ENCODE results near the gene ATP5ME. TPM values are rescaled to one million over a fixed set of nuclear protein-coding genes. Genes with fewer than 3 reads are reported as not detected.

ATP5ME gene
- total and polyA plus RNA-seq, 2 of the 13 experiments (the other 11 are each of a cell fraction or from before 2014, with no cell fraction given), result 305 to 753 TPM

DNA sequence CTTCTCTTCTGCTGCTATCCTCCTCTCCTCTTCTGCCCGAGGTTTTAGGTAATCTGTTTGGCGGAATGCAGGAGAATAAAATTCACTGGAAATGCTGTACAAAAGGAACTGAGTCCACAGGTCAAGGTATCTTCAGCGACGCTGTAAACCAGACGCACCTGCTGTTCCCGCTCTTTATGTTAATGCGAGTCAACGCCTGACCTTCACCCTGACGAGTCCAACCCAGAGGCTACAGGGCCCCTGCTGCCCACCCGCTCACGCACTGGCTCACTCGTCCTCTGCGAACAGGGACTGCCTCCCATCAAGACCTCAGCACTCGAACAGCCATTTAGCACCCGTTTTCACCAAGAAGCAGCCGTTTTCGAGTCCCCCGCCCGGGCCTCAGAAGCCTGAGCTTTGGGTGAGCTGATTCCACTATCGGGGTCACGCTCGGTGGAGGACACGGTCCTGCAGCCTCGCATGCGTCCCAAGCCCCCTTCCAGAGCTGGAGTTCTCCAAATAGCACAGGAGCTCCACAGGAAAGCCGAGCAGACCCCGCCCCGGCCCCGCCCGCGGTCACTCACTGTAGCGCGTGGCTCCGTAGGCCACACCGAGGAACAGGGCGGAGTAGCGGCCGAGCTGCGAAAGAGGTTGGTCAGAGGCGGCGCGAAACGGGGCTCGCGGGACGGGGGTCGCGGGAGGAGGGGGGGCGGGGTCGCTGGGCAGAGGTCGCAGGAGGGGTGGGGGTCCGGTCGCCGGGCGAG, 556 bp downstream of the ATP5ME start:
- peak overlapping the region; percentile 73 for H3K9ac ChIP-seq (ENCODE audit: insufficient read depth, low read depth, low read length)
- H3K36me3 ChIP-seq (replicated peaks in 1 of 2; ENCODE audit: control insufficient read depth in 1 of 2, insufficient read depth in 2 of 2, low read length in 2 of 2), result peaks cover 3 to 12% of the 10 kb centered on the region in 2 experiments; a peak in 4 of 5 replicates
- H3K4me1 ChIP-seq (ENCODE audit: insufficient read depth, low read length), result peaks cover 52% of the 10 kb centered on the region
- peak; percentile 18 for FAIRE-seq
- H3K9me3 ChIP-seq (ENCODE audit: low read length), result no peaks in the 10 kb centered on the region
- DNase-seq (ENCODE audit: low spot score), result peak; percentile 46
- no peak overlapping the region for H2AFZ ChIP-seq (ENCODE audit: low read length)
- peak overlapping the region; percentile 64 to 90 (median 83) for H3K4me3 ChIP-seq (replicated peaks in 1 of 3; ENCODE audit: insufficient read depth in 1 of 3, low read depth in 2 of 3, low read length in 3 of 3)
- 5% methylated on average over 18 of the region's 55 CpGs for WGBS (ENCODE audit: low lambda C conversion rate)
- ChIA-PET POLR2A (interaction anchor here (1.0 to 1.7 kb wide), 7 partner anchors 9 to 276 kb away, joined by 3 to 14 read pairs (median 3); partner anchors contain the start of genes GAK and TMEM175), CTCF (ENCODE audit: low intra/inter-chr PET ratio, low total read pairs) (interaction anchor here (1.2 kb wide), 1 partner anchor 72 kb away, joined by 3 read pairs; no protein-coding TSS in a partner anchor)
- in situ Hi-C loops (cut with HindIII; ENCODE audit: extremely low pct_ligation_motif_present, low pct_unique_long_range_greater_than_20kb), result no loop called here
- intact Hi-C loops (cut with micrococcal nuclease; ENCODE audit: unreplicated experiment), result loop anchor here (1.0 to 10.0 kb wide), 3 partner anchors 71 to 415 kb away; no protein-coding TSS in a partner anchor
- peak overlapping the region; percentile 71 for H3K4me2 ChIP-seq (ENCODE audit: low read depth, low read length)
- no peaks in the 10 kb centered on the region for H3K27me3 ChIP-seq (ENCODE audit: control insufficient read depth in 1 of 2, insufficient read depth in 2 of 2, low read length in 2 of 2)
- peak overlapping the region; percentile 80 for H3K27ac ChIP-seq (ENCODE audit: extremely low read length, insufficient read depth, low read length)
- peaks cover 16% of the 10 kb centered on the region for H3K79me2 ChIP-seq (ENCODE audit: insufficient read depth, low read length)
- BruUV-seq (replicated peaks), result no TSS peak
- H4K20me1 ChIP-seq (ENCODE audit: insufficient read depth, low read length), result no peaks in the 10 kb centered on the region; the same call in 1 of the 2 replicates
- ATAC-seq, result peak; percentile 5; the same call in 2 of the 3 replicates
- peak; percentile 61 for TF ChIP-seq HNF4A (CRISPR knock-in tag; IDR thresholded peaks at IDR 0.05)
- TF ChIP-seq ARID4A (CRISPR knock-in tag; IDR thresholded peaks at IDR 0.05; ENCODE audit: borderline replicate concordance), result peak; percentile 8; the same call in 1 of the 2 replicates
- TF ChIP-seq, protein P1, sequence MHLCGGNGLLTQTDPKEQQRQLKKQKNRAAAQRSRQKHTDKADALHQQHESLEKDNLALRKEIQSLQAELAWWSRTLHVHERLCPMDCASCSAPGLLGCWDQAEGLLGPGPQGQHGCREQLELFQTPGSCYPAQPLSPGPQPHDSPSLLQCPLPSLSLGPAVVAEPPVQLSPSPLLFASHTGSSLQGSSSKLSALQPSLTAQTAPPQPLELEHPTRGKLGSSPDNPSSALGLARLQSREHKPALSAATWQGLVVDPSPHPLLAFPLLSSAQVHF (CRISPR knock-in tag; IDR thresholded peaks at IDR 0.05), result peak; percentile 71; the same call in 1 of the 2 replicates
- 0 out of 2 replicates have a peak, but pooled peaks have one; percentile 22 for TF ChIP-seq ZNF563 (CRISPR knock-in tag; IDR thresholded peaks at IDR 0.05)
- peak; percentile 32; the same call in 1 of the 2 replicates for TF ChIP-seq GMEB1 (CRISPR knock-in tag; IDR thresholded peaks at IDR 0.05; ENCODE audit: borderline replicate concordance)
- peak; percentile 66 for TF ChIP-seq RARA (CRISPR knock-in tag; IDR thresholded peaks at IDR 0.05)
- TF ChIP-seq, protein P2, sequence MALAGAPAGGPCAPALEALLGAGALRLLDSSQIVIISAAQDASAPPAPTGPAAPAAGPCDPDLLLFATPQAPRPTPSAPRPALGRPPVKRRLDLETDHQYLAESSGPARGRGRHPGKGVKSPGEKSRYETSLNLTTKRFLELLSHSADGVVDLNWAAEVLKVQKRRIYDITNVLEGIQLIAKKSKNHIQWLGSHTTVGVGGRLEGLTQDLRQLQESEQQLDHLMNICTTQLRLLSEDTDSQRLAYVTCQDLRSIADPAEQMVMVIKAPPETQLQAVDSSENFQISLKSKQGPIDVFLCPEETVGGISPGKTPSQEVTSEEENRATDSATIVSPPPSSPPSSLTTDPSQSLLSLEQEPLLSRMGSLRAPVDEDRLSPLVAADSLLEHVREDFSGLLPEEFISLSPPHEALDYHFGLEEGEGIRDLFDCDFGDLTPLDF (CRISPR knock-in tag; IDR thresholded peaks at IDR 0.05), result peak; percentile 87
- TF ChIP-seq HBP1 (CRISPR knock-in tag; IDR thresholded peaks at IDR 0.05; ENCODE audit: low read depth), result no peak
- TF ChIP-seq PITX1 (CRISPR knock-in tag; IDR thresholded peaks at IDR 0.05), result 0 out of 2 replicates have a peak, but pooled peaks have one; percentile 35
- 0 out of 2 replicates have a peak, but pooled peaks have one; percentile 27 for TF ChIP-seq CSRNP1 (CRISPR knock-in tag; IDR thresholded peaks at IDR 0.05)

Measured in HepG2 (cell line).